ENCODE measurements around the gene COQ8B.

COQ8B gene

DNA sequence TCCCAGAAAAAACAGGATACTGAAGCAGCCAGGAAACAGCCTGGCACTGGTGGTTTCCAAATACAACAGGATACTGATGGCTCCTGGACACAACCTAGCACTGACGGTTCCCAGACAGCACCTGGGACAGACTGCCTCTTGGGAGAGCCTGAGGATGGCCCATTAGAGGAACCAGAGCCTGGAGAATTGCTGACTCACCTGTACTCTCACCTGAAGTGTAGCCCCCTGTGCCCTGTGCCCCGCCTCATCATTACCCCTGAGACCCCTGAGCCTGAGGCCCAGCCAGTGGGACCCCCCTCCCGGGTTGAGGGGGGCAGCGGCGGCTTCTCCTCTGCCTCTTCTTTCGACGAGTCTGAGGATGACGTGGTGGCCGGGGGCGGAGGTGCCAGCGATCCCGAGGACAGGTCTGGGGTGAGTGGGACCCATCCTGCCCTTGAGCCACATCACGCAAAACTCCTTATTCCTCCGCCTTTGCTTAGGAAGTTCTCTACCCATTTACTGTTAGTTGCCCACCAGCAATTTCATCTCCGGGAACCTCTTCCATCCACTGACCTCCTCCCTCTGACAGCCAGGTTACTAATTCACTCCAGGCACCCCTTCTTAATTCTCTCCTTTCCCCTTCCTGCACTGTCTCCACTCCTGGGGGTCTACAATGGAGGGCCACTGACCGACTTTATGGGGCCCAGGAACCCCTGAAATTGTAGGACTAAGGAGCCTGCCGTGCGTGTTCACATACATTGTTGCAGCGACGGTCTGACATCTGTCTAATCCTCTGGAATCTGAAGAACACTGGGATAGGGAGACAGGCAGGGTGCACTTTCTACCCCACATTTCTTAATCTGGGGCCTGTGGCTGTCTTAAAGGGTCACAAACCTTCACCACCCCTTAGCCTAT, 1.4 kb upstream of the COQ8B start:
- DNase-seq = no peak

DNA sequence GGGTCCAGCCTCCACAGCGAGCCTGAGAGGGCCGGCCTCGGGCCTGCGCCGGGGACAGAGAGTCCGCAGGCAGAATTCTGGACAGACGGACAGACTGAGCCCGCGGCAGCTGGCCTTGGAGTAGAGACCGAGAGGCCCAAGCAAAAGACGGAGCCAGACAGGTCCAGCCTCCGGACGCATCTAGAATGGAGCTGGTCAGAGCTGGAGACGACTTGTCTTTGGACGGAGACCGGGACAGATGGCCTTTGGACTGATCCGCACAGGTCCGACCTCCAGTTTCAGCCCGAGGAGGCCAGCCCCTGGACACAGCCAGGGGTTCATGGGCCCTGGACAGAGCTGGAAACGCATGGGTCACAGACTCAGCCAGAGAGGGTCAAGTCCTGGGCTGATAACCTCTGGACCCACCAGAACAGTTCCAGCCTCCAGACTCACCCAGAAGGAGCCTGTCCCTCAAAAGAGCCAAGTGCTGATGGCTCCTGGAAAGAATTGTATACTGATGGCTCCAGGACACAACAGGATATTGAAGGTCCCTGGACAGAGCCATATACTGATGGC, 716 bp upstream of the COQ8B start:
- peak in 11 of 56 donors; percentile 35 to 68 (median 49) for DNase-seq

DNA sequence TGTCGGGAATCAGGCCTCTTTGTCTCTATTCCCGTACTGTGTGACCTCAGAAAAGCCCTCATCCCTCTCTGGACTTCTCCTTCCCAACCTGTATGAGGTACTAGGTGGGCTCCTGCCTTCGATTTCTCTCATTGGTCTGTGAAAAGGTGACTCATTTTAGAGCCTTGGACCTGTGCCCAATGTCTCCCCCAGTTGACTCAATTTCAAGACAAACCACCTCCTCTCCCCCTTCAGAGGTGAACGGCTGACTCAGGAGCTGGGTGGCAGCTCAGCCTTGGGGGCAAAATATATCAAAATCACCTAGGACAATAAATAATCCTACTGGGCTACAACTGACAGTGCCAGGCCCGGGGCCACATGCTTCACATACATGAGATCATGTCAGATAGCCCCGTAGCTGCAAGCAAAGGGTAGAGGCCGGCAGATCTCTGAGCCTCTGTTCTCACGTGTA, 630 bp downstream of the COQ8B start:
- peak in 5 of 56 donors; percentile 30 to 73 (median 45) for DNase-seq

DNA sequence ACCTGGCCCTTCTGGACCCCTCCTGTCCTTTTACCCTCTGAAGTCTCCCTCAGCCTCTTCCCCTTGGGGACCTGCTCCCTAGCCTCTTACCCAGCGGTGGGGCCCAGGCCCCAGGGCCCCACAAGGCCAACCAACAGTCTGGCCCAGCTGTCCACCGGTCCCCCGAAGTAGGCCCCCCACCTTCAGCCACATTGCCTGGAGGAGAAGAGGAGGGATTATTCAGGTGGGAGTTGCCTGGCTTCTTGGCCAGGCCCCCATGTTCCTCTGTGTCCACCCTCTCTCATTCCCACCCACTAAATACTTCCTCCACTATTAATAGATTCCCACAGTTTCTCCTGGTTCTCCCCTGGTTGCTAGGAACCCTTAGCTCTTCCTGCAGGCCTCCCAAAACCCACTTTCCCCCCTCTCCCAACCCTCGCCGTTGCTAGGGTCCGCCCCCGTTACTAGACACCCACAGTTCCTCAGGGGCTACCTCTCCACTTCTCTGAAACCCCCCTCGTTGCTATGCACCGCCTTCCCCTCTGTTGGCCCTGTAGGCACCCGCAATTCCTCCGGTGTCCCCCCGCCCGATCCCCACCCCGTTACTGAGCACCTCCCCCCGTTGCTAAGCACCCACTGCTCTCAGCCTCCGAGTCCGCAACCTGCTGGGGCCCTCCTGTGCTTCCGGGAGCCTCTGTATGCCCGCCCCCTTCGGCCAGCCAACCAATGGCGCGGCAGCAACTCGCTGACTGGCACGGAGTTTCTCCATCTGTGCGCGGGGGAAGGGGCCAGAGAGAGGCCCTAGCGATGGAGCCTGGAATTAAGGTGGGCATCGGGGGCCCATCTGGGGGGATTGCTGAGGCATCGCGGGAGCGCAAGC, 2.0 kb downstream of the COQ8B start:
- DNase-seq = peak in 55 of 56 donors; percentile 51 to 97 (median 92)

DNA sequence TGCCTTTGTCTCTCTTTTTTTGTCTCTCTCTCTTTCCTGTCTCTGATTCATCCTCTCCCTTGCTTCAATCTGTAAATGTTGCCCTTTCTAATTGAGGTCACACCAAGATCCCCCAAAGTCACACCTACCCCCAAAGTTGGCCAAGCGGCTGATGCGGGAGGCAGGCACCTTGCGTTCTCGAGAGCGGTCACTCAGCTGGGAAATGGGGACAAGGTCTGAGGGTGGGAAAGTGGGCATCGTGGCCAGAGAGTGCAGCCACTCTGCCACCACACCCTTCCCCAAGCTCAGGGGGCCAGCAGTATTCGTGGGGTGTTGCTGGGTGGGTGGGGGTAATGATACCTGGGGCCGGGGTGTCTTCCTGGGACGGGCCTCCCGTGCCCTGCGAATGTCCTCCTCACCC, 2.7 kb downstream of the COQ8B start:
- no peak for DNase-seq

DNA sequence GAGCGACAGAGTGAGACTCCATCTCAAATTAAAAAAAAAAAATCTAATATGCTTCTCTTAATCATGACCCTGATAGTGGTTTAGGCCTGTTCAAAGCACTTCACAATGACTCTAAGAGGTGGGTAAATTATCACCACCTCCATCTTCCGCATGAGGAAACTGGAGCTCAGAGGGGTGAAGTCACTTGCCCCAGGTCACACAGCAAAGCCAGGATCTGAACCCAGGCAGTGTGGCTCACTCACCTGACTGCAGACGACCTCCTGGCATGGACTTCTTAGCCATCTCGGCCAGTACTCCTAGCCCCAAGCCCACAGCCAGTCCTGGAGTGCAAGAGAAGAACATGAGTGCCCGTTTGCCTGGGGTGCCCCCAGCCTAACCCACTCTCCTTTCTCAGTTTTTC, 6.9 kb downstream of the COQ8B start:
- no peak for DNase-seq

DNA sequence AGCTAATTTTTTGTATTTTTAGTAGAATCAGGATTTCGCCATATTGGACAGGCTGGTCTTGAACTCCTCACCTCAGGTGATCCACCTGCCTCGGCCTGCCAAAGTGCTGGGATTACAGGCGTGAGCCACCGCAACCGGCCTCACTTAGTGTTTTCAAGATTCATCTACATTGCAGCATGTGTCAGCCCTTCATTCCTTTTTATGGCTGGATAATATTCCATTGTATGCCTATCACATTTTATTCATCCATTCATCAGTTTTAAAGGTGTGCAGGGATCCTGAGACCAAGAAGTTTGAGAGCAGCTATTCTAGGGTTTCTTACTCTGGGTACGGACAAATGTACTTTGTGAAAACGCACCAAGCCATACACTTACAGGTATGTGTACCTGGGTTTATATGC, 9.1 kb downstream of the COQ8B start:
- DNase-seq = no peak

DNA sequence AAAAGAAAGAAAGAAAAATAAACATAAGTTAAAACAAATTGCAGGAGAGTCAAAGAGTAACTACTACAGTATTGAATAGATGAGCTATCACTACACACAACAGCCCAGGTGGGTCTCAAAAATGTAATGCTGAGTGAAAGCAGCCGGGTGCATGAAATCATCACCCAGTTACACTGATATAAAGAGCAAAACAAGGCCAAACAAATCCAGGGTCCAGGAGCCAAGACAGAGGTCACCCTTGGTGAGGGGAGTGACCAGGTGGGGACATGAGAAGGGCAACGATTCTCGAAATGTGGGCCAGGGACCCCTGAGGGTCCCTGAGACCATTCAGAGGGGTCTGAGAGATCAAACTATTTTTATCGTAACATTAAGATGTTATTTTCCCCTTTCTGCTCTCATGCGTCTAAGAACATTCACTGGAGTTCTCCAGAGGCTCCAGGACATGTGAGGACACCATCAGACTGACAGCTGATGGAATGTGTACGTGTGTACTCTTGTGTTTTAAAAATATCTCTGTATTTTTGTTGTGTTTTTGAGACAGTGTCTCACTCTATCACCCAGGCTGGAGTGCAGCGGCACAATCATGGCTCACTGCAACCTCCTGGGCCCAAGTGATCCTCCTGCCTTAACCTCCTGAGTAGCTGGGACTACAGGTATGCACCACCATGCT, 10.6 kb downstream of the COQ8B start:
- DNase-seq = no peak

DNA sequence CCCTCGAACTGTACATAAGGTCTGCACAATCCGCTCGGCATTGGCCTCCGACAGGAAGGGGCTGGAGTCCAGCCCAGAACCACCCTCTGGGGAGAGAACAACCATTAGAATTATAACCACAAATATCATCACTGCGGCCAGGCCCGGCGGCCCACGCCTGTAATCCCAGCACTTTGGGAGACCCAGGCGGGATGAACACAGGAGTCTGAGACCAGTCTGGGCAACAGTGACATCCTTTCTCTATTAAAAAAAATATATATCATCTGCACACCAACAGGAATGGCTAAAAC, 11.4 kb downstream of the COQ8B start:
- no peak for DNase-seq

DNA sequence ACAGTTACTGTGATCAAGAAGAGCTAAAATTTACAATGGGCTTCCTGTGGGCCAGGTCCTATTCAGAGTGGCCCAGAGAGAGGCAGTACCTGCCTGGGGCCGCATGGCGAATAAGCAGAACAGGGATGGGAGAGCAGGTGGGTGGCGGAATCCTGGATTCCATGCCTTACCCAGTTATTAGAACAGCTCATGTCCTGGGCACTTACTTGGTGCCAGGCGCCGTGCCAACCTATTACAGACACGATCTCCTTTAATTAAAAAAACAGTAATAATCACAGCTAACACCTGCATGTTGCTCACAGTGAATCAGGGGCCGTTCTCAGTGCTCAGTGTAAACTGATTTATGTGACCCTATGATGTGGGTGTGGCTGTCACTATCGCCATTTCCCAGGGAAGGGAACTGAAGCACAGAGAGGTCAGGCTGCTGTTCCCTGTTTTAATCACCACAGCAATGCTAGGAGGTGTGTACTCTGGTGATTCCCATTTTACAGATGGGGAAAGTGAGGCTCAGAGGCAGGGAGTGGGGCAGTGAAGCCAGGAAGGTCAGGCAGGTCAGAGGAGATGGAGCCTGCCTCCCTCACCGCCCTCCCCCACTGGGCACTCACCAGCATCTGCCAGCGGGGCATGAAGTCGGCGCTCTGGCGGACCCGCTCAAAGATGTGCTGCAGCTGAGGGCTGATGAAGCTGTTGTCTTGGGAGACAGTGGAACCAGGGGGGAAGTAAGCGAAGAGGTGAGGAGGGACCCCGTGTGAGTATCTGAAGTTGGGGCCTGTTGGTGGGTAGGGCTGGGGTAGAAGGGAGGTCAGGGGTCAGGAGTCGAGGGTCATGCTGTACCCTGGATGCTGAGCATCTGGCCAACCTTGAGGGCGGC, 12.0 kb downstream of the COQ8B start:
- DNase-seq = no peak

DNA sequence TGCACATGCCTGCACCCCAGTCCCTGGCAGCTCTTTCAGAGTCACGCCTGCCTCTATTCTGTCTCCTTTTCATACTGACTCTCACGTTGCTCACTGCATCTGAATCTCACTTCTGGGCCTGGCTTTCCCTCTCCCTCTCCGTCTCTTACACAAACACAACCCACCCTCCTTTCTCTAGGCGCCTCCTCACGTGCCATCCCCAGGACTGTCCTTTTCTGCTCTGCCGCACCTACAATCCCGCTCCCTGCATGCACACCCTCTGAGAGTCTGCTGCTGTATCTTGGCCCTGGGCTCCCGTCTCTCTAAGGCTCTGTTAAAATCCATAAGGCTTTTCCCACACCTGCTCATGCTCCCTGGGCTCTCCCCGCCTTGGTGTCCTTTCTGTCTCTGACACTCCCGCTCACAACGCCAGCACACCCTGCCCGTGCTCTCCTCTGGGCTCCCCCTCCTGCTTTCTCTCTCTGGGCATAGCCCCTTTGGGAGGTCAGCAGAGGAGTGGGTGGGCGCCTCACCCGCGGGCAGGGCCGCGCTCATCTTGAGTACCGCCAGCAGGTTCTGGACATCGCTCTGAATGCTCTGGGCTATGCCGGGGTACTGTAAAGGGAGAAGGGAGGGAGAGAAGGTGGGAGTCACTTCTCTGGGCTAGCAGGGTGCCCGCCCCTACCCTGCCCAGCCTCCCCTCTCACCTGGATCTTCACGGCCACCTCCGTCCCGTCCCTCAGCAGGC, 13.5 kb downstream of the COQ8B start:
- peak in 2 of 56 donors; percentile 24 to 35 for DNase-seq

DNA sequence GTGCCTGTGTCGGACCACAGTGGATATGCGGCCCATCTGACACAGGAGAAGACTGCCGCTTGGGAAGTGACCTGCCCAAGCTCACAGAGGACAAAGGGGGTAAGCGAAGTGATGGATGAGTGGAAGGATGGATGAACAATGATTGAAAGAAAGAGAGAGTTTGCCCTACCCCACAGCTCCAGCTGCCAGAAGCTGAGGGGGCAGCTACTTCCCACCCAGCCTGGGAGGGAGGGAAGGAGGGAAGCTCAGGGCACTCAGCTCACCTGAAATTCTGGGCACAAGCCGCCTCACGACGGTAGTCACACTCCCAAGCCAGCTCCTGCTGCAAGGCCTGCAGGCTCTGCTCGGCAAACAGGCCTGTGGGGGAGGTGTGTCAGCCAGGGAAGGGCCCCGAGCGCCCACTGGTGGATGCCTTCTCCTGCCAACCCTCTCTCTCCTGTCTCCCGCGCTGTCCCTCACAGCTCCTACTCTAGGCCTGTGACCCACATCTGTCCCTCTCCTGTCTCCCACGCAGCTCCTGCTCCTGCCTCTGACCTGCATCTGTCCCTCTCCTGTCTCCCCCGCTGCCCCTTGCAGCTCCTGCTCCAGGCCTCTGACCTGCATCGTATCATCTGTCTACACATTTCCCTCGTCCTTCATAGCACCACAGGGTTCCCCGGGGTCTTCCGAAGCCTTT, 14.2 kb downstream of the COQ8B start:
- peak in 19 of 56 donors; percentile 10 to 58 (median 31) for DNase-seq

DNA sequence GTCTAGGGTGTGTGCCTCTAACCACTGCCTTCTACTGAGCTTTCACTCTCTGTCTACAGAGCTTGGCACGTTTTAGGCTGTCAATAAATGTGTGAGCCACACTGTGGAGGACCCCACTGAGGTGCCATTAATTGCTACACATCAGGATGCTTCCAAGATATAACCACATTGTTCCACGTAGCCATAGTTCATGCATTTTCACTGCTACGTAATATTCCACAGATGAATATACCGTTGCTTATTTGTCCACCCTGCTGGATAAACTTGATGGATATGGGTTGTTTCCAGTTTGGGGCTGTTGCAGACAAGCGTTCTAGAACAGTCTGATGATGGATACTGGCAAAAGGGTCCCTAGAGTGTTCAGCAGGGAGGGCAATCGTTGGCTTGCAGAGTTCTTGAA, 14.9 kb downstream of the COQ8B start:
- DNase-seq = no peak

DNA sequence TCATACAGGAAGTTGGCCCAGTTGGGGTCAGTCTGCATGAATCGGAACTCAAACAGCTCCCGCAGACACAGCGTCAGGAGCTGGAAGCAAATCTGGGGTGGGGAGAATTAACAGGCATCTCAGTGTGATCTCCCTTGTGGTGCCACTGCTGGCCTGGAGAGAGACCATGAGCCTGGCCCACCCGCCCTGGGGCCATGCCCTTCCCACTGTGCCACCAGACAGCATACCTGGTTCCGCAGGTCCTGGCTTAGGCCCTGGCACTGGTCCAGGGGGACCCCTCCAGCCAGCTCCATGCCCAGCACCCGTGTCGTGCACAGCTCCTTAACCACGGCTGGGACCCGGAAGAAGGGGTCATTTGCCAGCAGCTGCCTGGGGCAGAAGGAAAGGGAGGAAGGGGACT, 16.6 kb downstream of the COQ8B start:
- DNase-seq = no peak

DNA sequence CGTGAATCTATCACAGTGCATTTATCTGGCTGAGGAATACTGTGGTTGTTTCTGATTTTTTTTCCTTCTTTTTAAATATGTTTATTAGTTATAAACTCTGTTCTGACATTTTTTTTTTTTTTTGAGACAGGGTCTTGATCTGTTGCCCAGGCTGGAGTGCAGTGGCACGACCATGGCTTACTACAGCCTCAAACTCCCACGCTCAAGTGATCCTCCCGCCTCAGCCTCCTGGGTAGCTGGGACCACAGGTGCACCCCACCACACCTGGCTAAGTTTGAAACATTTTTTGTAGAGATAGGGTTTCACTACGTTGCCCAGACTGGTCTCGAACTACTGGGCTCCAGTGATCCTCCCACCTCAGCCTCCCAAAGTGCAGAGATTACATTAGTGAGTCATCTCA, 19.7 kb downstream of the COQ8B start:
- no peak for DNase-seq

DNA sequence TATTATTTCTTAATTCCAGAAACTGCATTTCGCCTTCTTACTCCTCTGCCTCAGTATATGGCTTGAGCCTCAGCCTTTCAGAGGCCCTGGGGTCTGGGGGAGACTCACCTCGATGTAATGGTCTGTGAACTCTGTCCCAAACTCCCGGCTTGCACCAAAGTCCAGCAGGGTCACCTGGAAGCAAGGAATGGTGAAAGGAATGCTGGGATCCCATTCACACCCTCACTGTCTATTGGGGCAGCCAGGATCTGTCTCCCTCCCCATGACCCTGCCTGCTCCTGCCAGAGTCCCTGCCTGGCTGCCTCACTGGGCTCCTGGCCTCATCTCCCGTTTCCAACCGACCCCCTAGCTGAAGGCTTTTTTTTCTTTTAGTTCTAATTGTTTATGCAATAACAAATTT, 20.8 kb downstream of the COQ8B start:
- DNase-seq = no peak

DNA sequence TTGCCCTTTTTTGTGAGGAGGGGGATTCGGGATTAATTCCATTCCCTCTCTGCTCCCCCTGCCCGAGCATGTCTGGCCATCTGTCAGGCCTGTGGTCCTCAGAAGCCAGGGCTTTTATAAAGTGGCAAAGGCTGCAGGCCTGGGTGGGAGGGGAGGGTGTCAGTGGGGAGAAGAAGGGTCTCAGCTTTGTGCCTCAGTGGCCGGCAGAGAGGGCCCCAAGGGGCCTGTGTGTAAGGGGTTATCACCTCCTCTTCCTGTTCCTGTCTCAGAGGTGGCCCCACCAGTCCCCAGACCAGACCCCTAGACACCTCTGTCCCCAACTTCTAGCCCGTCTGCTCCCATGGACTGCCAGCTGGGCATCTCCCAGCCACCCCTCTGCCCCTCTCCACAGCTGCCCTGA, 22.8 kb downstream of the COQ8B start:
- no peak for DNase-seq

DNA sequence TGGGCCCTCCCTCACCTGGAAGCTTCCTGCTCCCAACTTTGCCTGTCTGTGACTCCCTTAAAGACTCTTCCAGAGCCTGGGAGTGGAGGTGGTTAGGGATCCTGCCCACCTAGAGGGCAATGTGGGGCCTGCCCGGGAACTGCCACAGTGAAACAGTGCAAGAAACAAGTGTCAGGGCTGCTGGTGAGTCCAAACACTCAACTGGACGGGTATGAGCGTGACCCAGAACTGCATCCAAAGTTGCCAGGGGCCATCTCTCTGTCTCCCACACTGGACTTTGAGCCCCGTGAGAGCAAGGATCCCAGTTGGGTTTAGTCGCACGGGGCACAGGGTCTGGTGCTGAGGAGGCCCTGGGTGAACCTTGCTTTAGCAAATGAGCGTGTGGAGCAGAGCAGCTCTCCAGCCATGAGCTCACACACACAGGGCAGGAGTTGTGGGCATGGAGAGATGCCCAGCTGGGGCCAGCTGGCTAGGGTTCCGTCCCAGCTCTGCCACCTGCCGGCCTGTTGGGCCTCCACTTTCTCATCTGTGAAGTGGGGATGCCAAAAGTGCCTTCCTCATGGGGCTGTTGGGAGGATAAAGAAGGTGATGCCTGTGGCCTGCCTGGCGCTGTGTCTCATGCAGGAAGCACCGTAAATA, 23.4 kb downstream of the COQ8B start:
- DNase-seq = no peak

DNA sequence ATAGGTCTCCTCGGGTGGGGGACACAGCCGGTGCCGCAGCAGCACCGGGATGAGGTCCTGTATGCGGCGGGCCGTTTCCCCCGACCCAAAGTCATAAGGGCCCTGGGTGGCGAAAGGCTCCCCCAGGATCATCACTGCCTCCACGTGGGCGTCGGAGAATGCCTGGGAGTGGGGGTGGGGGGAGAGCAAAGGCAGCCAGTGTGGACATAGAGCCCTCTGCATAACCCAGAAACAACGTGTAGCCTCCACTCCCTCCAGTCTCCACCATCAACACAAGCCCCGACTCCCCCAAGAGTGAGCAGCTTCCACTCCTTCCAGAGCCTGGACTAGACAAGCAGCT, 24.5 kb downstream of the COQ8B start:
- DNase-seq = no peak

All from amygdala (tissue), 56 donors.